Fibroblast of pulmonary artery (primary cell): ENCODE results near the gene CNIH1.
"Not testable (repeated sequence)": the region's sequence is repeated elsewhere in the genome, so short reads cannot be mapped to it uniquely, and the experiment has no call there.

Experiments
- DNase-seq: peaks from one replicate; pipeline ENCODE4 v3.0.0-alpha.2; 2010; ENCODE audit warnings: low read depth
- H3K4me3 ChIP-seq: replicated peaks from 2 replicates; pipeline ENCODE4 v1.5.1; 2011; ENCODE audit warnings: low read depth, mild to moderate bottlenecking, control low read depth, low read length, moderate library complexity
- TF ChIP-seq, protein P1 (sequence below): IDR thresholded peaks from 2 replicates; pipeline ENCODE4 v1.5.1; 2011; ENCODE audit warnings: mild to moderate bottlenecking, control low read depth, low read length, inconsistent platforms; ENCODE audit errors: missing control alignments

Gene CNIH1

DNA sequence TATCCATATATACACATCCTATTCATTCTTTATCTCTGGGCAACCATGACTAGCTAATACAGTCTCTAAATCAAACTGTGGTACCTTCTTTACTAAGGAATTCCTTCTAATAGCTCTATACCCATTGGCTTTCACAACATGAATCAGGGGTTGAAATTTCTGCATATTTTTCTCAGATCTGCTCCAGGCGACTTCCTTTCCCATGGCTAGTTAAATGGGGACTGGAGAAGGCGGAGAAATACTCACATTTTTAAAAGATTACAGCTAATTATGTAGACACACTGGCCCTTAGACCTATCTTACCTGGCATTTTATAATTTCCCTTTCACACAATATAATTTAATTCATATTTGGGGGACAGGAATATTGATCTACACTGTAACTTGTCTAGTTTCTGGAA lies 45.5 kb downstream of the CNIH1 start:
- DNase-seq: no peak
- H3K4me3 ChIP-seq: no peak overlapping the region
- TF ChIP-seq, protein P1, sequence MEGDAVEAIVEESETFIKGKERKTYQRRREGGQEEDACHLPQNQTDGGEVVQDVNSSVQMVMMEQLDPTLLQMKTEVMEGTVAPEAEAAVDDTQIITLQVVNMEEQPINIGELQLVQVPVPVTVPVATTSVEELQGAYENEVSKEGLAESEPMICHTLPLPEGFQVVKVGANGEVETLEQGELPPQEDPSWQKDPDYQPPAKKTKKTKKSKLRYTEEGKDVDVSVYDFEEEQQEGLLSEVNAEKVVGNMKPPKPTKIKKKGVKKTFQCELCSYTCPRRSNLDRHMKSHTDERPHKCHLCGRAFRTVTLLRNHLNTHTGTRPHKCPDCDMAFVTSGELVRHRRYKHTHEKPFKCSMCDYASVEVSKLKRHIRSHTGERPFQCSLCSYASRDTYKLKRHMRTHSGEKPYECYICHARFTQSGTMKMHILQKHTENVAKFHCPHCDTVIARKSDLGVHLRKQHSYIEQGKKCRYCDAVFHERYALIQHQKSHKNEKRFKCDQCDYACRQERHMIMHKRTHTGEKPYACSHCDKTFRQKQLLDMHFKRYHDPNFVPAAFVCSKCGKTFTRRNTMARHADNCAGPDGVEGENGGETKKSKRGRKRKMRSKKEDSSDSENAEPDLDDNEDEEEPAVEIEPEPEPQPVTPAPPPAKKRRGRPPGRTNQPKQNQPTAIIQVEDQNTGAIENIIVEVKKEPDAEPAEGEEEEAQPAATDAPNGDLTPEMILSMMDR: no peak

DNA sequence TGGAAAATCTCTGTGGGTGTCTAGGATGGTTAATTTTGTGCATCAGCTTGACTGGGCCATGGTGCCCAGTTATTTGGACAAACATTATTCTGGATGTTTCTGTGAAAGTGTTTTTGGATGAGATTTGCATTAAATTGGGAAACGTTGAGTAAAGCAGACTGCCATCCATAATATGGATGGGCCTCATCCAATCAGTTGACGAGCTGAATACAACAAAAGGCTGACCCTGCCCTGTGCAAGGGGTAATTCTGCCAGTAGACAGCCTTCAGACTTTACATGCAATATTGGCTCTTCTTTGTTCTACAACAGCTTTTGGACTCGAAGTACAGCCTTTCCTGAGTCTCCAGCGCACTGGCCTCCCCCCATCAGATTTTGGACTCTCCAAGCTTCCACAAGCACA lies 45.9 kb downstream of the CNIH1 start:
- no peak for DNase-seq
- TF ChIP-seq, protein P1: no peak
- H3K4me3 ChIP-seq: no peak overlapping the region

DNA sequence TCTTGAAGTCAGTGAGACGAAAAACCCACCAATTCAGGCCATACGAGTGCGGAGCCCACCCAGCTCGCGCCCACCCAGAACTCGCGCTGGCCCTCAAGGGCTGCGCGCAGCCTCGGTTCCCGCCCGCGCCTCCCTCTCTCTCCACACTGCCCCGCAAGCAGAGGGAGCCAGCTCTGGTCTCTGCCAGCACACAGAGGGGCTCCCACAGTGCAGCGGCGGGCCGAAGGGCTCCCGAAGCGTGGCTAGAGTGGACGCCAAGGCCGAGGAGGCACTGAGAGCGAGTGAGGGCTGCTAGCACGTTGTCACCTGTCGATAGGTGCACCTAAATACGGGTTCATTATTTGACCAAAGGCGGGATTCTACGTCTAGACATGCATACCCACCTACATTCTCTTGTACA lies 46.6 kb downstream of the CNIH1 start:
- no peak overlapping the region for H3K4me3 ChIP-seq
- no peak for DNase-seq
- TF ChIP-seq, protein P1: no peak

DNA sequence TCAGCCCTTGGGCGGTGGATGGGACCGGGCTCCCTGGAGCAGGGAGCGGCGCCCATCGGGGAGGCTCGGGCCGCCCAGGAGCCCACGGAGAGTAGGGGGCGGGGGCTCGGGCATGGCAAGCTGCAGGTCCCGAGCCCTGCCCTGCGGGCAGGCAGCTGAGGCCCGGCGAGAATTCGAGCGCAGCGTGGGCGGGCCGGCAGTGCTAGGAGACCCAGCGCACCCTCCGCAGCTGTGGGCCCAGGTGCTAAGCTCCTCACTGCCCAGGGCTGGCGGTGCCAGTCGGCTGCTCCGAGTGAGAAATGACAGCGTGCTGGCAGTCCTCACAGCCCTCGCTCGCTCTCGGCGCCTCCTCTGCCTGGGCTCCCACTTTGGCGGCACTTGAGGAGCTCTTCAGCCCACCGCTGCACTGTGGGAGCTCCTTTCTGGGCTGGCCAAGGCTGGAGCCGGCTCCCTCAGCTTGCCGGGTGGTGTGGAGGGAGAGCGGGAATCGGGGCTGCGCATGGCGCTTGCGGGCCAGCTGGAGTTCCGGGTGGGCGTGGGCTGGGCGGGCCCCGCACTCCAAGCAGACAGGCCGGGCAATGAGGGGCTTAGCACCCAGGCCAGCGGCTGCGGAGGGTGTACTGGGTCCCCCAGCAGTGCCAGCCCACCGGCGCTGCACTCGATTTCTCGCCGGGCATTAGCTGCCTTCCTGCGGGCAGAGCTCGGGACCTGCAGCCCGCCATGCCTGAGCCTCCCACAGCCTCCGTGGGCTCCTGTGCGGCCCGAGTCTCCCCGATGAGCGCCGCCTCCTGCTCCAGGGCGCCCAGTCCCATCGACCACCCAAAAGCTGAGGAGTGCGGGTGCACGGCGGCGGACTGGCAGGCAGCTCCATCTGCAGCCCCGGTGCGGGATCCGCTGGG lies 47.9 kb downstream of the CNIH1 start:
- not testable (repeated sequence) for DNase-seq, H3K4me3 ChIP-seq

DNA sequence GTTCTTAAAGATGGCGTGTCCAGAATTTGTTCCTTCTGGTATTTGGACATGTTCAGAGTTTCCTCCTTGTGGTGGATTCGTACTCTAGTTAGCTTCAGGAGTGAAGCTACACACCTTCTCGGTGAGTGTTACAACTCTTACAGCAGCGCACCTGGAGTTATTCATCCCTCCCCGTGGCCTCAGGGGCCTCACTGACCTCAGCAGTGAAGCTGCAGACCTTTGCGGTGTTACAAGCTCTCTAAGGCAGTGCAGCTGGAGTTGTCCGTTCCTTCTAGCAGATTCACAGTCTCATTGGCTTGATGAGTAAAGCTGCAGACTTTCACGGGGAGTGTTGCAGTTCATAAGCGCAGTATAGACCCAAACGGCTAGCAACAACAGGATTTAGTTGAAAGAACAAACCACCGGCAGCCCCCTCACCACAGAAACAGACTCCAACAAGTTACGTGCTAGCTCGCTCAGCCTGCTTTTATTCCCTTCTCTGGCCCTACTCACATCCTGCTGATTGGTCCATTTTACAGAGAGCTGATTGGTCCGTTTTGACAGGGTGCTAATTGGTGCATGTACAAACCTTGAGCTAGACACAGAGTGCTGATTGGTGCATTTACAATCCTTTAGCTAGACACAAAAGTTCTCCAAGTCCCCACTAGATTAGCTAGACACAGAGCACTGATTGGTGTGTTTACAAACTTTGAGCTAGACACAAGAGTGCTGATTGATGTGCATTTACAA lies 48.9 kb downstream of the CNIH1 start:
- H3K4me3 ChIP-seq: no peak overlapping the region
- TF ChIP-seq, protein P1: no peak

DNA sequence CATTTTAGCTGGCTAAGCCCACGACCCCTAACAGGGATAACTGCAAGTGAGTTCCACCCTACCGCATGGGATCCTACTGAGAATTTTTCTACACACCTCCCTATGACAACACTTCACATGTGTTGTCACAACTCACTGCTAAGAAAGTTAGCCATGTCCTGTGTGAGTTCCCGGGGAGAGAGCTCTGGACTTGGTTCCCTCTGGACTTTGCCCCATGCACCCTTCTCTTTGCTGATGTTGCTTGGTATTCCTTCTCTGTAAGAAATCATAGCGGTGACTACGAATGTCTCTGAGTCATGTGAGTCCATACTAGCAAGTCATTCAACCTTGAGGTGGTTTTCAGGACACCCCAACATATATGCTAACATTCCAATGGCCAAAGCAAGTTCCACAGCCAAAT lies 53.8 kb downstream of the CNIH1 start:
- TF ChIP-seq, protein P1: no peak

More for the DNA sequence above, 48.9 kb downstream of the CNIH1 start:
- no peak for DNase-seq

DNA sequence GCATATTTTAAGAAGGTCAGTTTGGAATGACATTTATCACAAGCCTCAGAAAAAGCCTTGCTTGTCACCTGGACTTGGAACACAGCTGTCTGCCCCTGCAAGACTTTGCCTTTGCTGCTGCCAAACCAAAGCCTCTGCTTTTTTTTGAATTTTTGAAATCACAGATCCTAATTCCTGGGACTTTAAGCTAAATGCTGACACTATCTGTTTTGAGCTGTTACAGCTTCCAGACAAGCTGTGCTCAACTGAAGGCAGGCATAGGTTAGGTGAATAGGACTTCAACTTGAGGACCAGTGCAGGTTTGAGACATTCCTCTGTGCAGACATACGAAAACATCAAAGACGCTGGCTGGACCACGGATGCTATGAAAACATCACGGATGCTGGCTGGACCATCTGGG lies 55.6 kb downstream of the CNIH1 start:
- no peak for DNase-seq
- no peak overlapping the region for H3K4me3 ChIP-seq
- TF ChIP-seq, protein P1: no peak

More for the DNA sequence above, 53.8 kb downstream of the CNIH1 start:
- H3K4me3 ChIP-seq: no peak overlapping the region
- DNase-seq: no peak
